Measurements from ENCODE around the gene HRH2.

DNA sequence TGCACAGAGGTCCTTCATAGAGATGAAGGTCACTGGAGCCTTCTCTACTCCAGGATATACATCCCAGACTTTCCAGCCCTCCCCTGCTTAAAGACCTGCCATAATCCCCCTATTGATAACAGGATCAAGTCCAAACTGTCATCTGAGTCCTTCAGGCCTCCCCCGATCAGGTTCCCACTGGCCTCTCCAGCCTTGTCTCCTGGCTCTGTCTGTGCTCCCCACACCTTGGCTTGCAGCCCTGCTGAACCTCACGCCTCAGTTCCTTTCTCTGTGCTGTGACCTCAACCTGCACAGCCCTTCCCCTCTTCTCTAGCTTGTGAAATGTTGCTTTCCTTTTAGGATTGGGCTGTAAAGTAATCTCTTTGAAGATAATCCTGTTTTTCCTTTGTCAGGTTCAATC lies 2.5 kb upstream of the HRH2 start:
- TF ChIP-seq EZH2 (IDR thresholded peaks at IDR 0.05) (no peak), FOXP2 (optimal IDR thresholded peaks at IDR 0.05; ENCODE audit: control extremely low read depth, extremely low read length, insufficient read depth) (no peak)

Data from SK-N-MC (cell line).